Measurements from ENCODE around the gene PTPRZ1.

Gene PTPRZ1

GRCh38 chr7:122082670-122083069 lies 209.7 kb downstream of the PTPRZ1 start:
- no peak for TF ChIP-seq NFIC (IDR thresholded peaks at IDR 0.05)
- TF ChIP-seq MAX (IDR thresholded peaks at IDR 0.05) = no peak
- no peak for TF ChIP-seq REST (IDR thresholded peaks at IDR 0.05; ENCODE audit: low read depth)
- TF ChIP-seq YY1 (IDR thresholded peaks at IDR 0.05; ENCODE audit: low read depth) = no peak
- no peak for TF ChIP-seq ZBTB7A (IDR thresholded peaks at IDR 0.05; ENCODE audit: low read depth)
- TF ChIP-seq CEBPB (IDR thresholded peaks at IDR 0.05) = no peak

- TF ChIP-seq YY1 (IDR thresholded peaks at IDR 0.05; ENCODE audit: low read depth) (no peak), CREB1 (IDR thresholded peaks at IDR 0.05; ENCODE audit: low read depth) (no peak), RAD21 (IDR thresholded peaks at IDR 0.05; ENCODE audit: low read depth) (peak; percentile 64), REST (IDR thresholded peaks at IDR 0.05; ENCODE audit: low read depth) (no peak)
These were observed 220.2 kb downstream of the PTPRZ1 start for GRCh38 chr7:122092964-122093797.

GRCh38 chr7:122094549-122094948 lies 221.6 kb downstream of the PTPRZ1 start:
- TF ChIP-seq NFIC (IDR thresholded peaks at IDR 0.05) = no peak

GRCh38 chr7:122095642-122096041 lies 222.7 kb downstream of the PTPRZ1 start:
- no peak for TF ChIP-seq FOXM1 (IDR thresholded peaks at IDR 0.05; ENCODE audit: borderline replicate concordance, low read depth)
- TF ChIP-seq RAD21 (IDR thresholded peaks at IDR 0.05; ENCODE audit: low read depth) = no peak
- TF ChIP-seq USF1 (IDR thresholded peaks at IDR 0.05) = no peak
- no peak for TF ChIP-seq EGR1 (IDR thresholded peaks at IDR 0.05)
- no peak for TF ChIP-seq NFIC (IDR thresholded peaks at IDR 0.05)
- TF ChIP-seq ZBTB7A (IDR thresholded peaks at IDR 0.05; ENCODE audit: low read depth) = no peak
- TF ChIP-seq REST (IDR thresholded peaks at IDR 0.05; ENCODE audit: low read depth) = no peak
- no peak for TF ChIP-seq TEAD4 (IDR thresholded peaks at IDR 0.05)
- TF ChIP-seq EP300 (IDR thresholded peaks at IDR 0.05; ENCODE audit: borderline replicate concordance) = no peak

- TF ChIP-seq EGR1 (IDR thresholded peaks at IDR 0.05) (no peak), RAD21 (IDR thresholded peaks at IDR 0.05; ENCODE audit: low read depth) (no peak), CREB1 (IDR thresholded peaks at IDR 0.05; ENCODE audit: low read depth) (no peak), USF1 (IDR thresholded peaks at IDR 0.05) (no peak), MAX (IDR thresholded peaks at IDR 0.05) (no peak), TAF1 (IDR thresholded peaks at IDR 0.05; ENCODE audit: low read depth) (no peak), TEAD4 (IDR thresholded peaks at IDR 0.05) (no peak), CEBPB (IDR thresholded peaks at IDR 0.05) (no peak), ZBTB7A (IDR thresholded peaks at IDR 0.05; ENCODE audit: low read depth) (no peak), REST (IDR thresholded peaks at IDR 0.05; ENCODE audit: low read depth) (no peak), YY1 (IDR thresholded peaks at IDR 0.05; ENCODE audit: low read depth) (no peak)
These were observed 227.1 kb downstream of the PTPRZ1 start for GRCh38 chr7:122100021-122100420.
